HepG2 (cell line): ENCODE measurements around the gene FHL3. TPM values are rescaled to one million over a fixed set of nuclear protein-coding genes. Genes with fewer than 3 reads are reported as not detected.
A peak's percentile ranks its signal among the peaks of the same experiment; 100 is the strongest.

Experiments
- ATM ChIP-seq: fragments of 450-650 bp; IDR thresholded peaks from 2 replicates; pipeline ENCODE4 v1.7.1; 2017; ENCODE audit warnings: mild to moderate bottlenecking, borderline replicate concordance
- MEIS2 ChIP-seq: sonication (generic); formaldehyde crosslinking; IDR thresholded peaks from 2 replicates; pipeline ENCODE4 v1.9.0; 2021; ENCODE audit warnings: mild to moderate bottlenecking, missing genetic modification reagents
- PAX8 ChIP-seq: sonication (generic); formaldehyde crosslinking; IDR thresholded peaks from 2 replicates; pipeline ENCODE4 v1.8.0; 2022; ENCODE audit warnings: mild to moderate bottlenecking, missing genetic modification reagents, borderline replicate concordance
- POGZ ChIP-seq: sonication (generic); formaldehyde crosslinking; IDR thresholded peaks from 2 replicates; pipeline ENCODE4 v1.4.0; 2020; ENCODE audit warnings: mild to moderate bottlenecking, missing genetic modification reagents
- REST ChIP-seq, 2 experiments: IDR thresholded peaks; 2 replicates each; pipeline ENCODE4 v1.6.1; 2011 to 2012; ENCODE audit warnings: low read length in 2 of 2, borderline replicate concordance in 1 of 2, low read depth in 1 of 2, mild to moderate bottlenecking in 1 of 2, moderate library complexity in 1 of 2
- ZNF557 ChIP-seq: sonication (generic); formaldehyde crosslinking; IDR thresholded peaks from 2 replicates; pipeline ENCODE4 v1.4.0; 2020; ENCODE audit warnings: missing genetic modification reagents
- polyA plus RNA-seq, 8 experiments: library from polyadenylated mRNA; depleted of rRNA in 3 of 8; stranded (reverse) in 7 of 8; unstranded in 1 of 8; fragments of >200 nt; fragmentation: Illumina TruSeq in 4 of 8; extraction: Trizol in 4 of 8; gene quantifications; 2 replicates each; pipeline versions ENCODE4 v1.2.1 to v1.2.3, GENCODE V29; 2011 to 2016; ENCODE audit warnings: low read depth in 4 of 8, missing spikeins in 1 of 8, mixed read lengths in 1 of 8; ENCODE audit not compliant: insufficient read depth in 1 of 8
- total RNA-seq, 5 experiments: library from RNA; depleted of rRNA; stranded (reverse); fragments of >200 nt; fragmentation: Illumina TruSeq; extraction: Trizol; gene quantifications; 2 replicates each; pipeline ENCODE4 v1.2.3, GENCODE V29; 2016; ENCODE audit warnings: low read depth in 1 of 5
- TF ChIP-seq, protein P1 (sequence below): sonication (generic); formaldehyde crosslinking; IDR thresholded peaks from 2 replicates; pipeline ENCODE4 v1.5.1; 2020; ENCODE audit warnings: mild to moderate bottlenecking, missing genetic modification reagents, moderate library complexity
- TF ChIP-seq, protein P2 (sequence below): sonication (generic); formaldehyde crosslinking; IDR thresholded peaks from 2 replicates; pipeline ENCODE4 v1.4.0; 2020; ENCODE audit warnings: missing genetic modification reagents

Gene FHL3
- total and polyA plus RNA-seq, 2 of the 13 experiments (the other 11 are each of a cell fraction or from before 2014, with no cell fraction given) = 2.8 to 6.6 TPM

- TF ChIP-seq REST (IDR thresholded peaks at IDR 0.05; ENCODE audit: borderline replicate concordance in 1 of 2, low read depth in 1 of 2, low read length in 2 of 2) = peak; percentile 63 to 90
- TF ChIP-seq, protein P1, sequence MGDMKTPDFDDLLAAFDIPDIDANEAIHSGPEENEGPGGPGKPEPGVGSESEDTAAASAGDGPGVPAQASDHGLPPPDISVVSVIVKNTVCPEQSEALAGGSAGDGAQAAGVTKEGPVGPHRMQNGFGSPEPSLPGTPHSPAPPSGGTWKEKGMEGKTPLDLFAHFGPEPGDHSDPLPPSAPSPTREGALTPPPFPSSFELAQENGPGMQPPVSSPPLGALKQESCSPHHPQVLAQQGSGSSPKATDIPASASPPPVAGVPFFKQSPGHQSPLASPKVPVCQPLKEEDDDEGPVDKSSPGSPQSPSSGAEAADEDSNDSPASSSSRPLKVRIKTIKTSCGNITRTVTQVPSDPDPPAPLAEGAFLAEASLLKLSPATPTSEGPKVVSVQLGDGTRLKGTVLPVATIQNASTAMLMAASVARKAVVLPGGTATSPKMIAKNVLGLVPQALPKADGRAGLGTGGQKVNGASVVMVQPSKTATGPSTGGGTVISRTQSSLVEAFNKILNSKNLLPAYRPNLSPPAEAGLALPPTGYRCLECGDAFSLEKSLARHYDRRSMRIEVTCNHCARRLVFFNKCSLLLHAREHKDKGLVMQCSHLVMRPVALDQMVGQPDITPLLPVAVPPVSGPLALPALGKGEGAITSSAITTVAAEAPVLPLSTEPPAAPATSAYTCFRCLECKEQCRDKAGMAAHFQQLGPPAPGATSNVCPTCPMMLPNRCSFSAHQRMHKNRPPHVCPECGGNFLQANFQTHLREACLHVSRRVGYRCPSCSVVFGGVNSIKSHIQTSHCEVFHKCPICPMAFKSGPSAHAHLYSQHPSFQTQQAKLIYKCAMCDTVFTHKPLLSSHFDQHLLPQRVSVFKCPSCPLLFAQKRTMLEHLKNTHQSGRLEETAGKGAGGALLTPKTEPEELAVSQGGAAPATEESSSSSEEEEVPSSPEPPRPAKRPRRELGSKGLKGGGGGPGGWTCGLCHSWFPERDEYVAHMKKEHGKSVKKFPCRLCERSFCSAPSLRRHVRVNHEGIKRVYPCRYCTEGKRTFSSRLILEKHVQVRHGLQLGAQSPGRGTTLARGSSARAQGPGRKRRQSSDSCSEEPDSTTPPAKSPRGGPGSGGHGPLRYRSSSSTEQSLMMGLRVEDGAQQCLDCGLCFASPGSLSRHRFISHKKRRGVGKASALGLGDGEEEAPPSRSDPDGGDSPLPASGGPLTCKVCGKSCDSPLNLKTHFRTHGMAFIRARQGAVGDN = peak; percentile 7; the same call in 1 of the 2 replicates
- 0 out of 2 replicates have a peak, but pooled peaks have one; percentile 32 for TF ChIP-seq ZNF557 (CRISPR knock-in tag)
- no peak for TF ChIP-seq POGZ
- TF ChIP-seq MEIS2 = no peak
- no peak for TF ChIP-seq PAX8 (CRISPR knock-in tag)
- TF ChIP-seq ATM = no peak
- TF ChIP-seq, protein P2, sequence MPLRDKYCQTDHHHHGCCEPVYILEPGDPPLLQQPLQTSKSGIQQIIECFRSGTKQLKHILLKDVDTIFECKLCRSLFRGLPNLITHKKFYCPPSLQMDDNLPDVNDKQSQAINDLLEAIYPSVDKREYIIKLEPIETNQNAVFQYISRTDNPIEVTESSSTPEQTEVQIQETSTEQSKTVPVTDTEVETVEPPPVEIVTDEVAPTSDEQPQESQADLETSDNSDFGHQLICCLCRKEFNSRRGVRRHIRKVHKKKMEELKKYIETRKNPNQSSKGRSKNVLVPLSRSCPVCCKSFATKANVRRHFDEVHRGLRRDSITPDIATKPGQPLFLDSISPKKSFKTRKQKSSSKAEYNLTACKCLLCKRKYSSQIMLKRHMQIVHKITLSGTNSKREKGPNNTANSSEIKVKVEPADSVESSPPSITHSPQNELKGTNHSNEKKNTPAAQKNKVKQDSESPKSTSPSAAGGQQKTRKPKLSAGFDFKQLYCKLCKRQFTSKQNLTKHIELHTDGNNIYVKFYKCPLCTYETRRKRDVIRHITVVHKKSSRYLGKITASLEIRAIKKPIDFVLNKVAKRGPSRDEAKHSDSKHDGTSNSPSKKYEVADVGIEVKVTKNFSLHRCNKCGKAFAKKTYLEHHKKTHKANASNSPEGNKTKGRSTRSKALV (CRISPR knock-in tag) = peak; percentile 72
These were observed 42.4 kb upstream of the FHL3 start (continued) for GRCh38 chr1:38047603-38048141.
